Stimulated activated CD8-positive, alpha-beta memory T cell treated with anti-CD3 and anti-CD28 coated beads, Interleukin-12 subunit alpha, Interleukin-12 subunit beta, amount 100 ng/mL, for 4 hours (primary cell): Measurements from ENCODE around the gene ARHGAP20.
"Not testable (repeated sequence)": the region's sequence is repeated elsewhere in the genome, so short reads cannot be mapped to it uniquely, and the experiment has no call there.

Experiments
- DNase-seq: peaks from one replicate; pipeline ENCODE4 v3.0.0-alpha.2; 2020; ENCODE audit warnings: low read depth

ARHGAP20 gene

DNA sequence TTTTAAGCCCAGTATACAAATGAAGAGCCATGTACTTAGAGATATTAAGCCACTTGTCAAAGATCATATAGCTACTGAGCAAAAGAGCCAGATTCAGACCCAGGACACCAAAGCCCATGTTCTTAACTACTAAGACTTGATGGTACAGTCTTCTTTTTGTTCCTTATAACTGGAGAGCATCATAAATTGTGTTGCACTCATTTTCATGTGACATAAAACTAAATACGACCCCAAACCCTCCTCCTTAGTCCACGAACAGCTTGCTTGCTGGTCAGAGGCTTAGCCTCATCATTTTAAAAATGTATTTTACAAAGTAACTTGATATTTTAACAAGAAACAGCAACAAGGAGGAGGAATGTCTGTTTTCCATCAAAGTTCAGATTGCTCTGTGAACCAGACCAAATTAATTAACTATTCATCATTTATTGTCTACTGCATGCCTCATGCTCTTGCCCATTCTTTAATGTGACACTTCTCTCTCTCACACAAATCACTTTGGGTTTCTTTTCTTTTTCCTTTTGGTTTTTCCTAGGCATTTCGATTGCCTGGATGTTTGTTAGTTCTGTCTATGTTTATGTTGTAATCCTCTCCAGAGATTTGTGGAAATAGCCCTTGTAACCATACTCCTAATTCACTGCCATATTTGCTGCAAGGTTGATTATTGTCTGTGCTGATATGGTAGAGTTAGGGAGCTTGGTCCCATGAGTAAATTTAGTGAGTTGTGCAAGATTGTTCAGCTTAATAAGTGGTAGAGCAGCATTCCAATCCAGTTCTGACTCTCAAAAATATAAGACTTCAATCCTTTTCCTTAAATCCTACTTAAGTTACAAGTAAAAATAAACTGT, 8.4 kb upstream of the ARHGAP20 start:
- DNase-seq: no peak

- no peak for DNase-seq
Measured at GRCh38 chr11:110716361-110716760, 4.1 kb upstream of the ARHGAP20 start.

DNA sequence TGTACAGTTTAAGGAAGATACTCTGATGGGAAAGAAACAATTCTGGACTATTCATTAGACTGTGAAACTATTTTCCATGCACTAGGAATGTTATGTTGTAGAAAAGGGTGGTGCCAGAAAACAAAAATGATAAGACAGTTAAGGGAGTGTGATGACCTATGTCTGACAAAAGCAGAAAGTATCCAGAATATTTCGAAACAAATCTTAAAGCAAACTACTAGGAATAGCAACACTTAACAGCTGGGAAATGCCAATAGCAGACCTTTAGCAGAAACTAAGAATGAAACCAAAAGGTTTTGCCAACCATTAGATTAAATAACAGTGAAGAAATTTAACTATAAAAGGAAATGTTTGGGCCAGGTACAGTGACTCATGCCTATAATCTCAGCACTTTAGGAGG, 3.3 kb upstream of the ARHGAP20 start:
- DNase-seq: no peak

DNA sequence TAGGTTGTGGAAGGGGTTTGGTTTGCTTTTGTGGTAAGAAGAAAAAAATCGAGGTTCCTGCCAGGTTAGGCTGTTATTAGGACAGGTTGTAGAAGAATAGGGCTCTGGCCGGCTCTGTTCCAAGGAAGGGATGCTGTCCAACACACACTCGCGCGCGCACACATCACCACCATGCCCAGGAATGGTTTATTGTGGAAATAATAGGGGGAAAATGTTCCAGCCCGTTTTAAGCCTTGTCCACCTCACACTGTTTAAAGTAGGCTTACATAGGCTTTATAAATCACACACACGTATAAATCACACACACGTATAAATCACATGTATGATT, 1.2 kb upstream of the ARHGAP20 start:
- no peak for DNase-seq

DNA sequence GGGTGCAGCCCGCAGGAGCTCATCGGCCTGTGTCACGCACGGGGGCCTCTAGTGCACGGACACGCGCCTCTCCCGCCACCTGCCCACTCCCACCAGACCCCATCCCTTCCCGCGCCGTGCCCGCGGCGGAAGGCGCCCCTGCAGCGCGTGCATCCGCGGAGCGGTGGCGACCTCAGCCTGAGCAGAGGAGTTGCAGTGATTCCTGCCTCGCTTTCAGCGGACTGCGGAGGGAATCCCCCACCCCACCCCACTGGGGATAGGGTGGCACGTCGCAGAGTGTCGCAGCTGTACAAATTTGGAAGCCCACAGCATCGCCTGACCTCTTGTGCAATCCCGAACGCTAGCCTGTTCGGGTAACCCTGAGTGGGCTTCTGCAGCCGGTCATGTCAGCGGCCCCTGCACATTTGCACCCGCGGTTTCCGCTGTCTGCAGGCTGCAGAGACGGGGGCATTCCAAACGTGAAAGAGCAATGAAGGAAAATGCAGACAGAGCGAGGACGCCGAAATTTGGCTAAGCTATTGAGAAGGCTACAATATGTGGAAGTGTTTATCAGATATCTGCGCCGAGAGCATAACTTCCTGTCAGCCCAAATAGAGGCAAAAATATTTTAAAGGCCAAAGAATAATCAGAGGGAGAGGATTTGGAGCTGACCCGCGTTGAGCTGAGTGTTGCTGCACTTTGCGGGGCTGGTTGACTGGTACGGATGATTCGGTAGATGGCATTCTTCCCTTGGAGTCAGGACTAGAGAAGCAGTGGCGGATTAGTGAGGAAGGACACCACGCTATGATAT, 617 bp upstream of the ARHGAP20 start:
- peak; percentile 2 for DNase-seq

- DNase-seq: no peak
Measured at GRCh38 chr11:110711448-110711775, 825 bp downstream of the ARHGAP20 start.

DNA sequence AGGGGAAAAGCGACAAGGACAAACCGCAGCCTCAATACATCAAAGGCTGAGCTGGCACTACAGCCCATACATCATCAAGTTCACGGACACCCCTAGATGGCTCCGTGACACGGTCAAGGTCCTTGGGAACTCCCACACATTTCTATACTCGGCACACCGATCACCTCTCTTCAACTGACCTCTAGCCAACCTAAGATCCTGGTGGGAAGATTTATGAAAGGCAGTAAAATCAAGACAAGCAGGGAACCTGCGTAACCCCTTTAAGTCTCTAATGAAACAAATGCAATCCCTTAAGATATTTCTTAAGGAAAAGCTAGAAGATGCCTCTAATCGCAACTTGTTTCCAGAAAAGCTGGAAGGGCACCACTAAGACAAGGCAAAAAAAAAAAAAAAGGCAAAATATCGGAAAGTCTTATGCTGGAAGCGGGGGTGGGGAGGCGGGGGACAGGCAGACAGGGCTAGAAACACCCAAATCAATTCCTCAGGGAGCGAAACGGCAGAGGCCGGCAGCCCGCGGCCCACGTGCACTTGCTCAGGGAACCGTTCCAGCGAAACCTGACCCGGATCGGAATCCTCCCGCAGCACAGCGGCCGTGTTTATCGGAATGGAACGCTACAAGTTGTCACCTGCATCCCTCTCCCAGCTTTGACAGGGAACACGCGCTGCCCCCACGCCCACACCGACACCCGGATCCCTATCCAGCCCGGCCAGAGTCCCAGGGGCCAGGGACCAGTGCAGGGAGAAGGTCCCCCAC, 1.4 kb downstream of the ARHGAP20 start:
- no peak for DNase-seq

DNA sequence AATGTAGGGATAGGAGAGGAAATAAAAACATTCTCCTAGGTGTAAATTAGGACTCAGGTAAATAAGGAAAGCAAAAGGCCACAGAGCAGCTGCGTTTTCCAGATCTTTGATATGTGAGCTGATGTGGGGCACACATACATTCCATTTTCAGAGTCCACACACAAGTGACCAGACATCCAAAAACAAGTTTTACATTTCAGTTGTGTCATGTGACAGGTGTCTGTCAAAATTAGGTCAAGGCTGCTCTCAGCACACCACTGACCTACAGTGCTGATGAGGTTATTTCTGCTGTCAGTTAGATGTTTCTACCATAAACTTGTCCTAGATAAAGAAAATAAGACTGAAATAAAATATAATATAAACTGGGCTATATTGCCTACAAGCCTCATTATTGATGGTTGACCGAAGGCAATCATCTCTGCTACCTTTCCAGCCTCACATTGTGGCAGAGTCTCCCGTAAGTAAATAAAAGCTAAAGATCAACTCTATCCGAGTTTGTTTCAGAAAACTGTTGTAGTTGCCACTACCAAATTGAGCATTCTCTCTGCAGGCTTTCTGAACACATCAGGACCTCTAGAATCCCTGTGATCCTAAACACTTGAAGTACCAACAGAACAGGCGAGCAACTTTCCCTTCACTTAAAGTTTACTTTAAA, 7.9 kb downstream of the ARHGAP20 start:
- no peak for DNase-seq

DNA sequence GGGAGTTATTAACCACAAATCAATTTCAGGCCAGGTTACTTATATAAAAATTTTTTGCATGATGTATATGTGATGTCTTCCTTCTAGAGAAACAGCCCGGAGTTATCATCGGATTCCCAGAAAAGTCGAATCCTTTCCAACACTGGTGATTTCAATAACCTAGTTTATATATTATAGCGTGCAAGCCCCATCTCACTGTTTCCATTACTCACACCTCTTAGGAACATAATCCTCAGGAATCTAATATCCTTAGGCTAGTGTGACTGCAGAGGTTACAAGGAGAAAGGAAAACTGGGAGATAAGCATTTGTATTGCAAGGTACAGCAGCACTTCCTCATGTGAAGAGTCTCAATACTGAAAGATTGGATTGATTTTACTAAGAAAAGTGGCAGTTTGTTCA, 20.3 kb downstream of the ARHGAP20 start:
- DNase-seq: no peak

GRCh38 chr11:110689306-110689705, 22.9 kb downstream of the ARHGAP20 start:
- DNase-seq: no peak

GRCh38 chr11:110679323-110679975, 32.8 kb downstream of the ARHGAP20 start:
- no peak for DNase-seq

DNA sequence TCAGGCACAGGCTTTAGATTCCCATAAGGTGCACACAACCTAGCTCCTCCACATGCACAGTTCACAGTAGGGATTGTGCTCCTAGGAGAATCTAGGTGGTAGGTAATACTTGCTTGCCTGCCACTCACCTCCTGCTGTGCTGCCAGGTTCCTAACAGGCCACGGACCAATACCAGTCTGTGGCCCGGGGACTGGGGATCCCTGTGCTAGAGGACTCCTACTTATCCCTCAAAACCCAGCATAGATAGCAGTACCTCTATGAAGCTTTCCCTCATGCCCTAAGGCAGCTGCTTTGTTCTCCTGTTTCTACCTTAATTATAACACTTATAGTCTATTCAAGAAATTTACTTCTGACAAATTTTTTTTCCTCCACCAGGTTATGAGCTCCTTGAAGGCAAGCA, 36.7 kb downstream of the ARHGAP20 start:
- no peak for DNase-seq

DNA sequence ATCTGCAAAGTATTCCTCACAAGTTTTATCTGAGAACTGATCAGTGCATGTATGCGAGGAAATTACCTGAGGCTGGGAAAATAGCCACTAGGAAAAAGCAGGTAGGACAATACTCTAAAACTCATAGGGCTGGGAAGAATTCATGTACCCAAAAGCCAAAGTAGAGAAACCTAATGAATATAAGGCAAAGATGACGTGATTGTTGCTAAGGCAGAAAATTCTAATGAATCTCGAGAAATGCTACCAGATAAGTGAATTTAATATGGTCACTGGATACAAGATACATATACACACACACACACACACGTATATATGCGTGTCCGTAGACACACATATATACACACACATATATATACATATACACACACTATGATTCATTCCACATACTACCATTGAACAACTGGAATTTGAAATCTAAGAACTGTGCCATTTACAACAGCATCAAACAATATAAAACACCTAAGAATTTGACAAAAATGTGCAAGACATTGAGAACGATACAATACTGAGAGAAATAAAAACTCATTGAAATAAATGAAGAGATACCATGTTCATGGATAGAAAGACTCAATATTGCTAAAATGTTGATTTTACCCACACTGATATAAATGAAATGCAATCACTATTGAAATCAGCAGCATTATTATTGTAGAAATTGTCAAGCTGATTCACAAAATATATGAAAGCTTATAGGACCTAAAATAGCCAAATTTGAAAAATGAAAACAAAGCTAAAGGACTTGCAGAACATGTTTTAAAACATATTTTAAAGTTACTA, 46.4 kb downstream of the ARHGAP20 start:
- no peak for DNase-seq

DNA sequence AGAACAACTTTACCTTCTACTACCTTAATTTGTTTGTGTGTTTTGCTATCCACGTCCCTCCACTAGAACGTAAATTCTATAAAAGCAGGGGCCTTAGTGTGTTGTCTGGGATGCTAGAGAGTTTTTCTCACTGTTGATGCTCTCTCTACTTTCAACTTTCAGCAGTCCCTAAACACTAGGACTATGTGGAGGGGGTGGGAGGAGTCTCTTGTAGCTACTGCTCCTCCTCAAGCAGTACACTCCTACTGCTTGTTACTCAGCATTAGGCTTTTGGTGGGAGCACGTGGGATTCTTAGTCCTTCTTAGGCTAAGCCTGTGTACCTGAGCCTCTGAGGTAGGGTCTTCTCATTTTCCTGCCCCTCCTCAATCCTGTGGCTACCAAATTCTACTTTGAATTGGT, 56.3 kb downstream of the ARHGAP20 start:
- DNase-seq: no peak

DNA sequence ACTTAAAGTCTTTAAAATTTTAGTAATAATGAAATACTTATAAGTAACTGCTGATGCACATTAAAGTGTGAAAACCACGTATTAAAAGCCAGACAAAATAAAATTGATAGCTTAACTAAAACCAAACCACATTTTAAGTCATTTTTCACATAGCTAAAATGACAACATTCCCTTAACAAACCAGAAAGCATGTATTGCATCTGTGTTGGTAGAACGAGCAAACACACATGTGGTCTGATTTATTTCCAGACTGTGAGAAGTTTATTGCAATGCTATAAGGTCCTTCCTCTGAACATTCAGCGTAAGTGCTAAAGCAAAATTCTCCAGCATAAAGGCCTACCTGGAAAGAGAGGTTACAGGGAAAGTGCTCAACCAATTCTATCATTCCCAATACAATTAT, 57.8 kb downstream of the ARHGAP20 start:
- DNase-seq: no peak

- no peak for DNase-seq
Measured at GRCh38 chr11:110645253-110645652, 67.0 kb downstream of the ARHGAP20 start.

- no peak for DNase-seq
Measured at GRCh38 chr11:110634370-110634769, 77.9 kb downstream of the ARHGAP20 start.

DNA sequence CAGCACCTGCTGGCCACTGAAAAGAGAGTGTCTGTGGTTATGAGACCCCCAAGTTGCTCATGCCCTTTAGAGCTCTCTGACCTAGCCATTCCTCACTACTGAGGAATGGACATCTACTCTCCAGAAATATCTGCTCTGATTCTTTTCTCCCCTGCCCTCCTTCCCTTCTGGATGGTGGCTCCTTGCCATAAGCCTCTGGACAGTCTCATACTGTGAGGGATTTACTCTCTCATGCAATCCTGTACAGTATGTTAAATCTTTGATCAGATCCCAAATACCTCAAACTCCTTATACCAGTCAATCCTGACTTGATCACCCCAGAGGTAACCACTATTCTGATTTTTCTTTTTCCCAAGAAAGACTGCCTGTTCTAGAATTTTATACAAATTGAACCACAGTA, 80.7 kb downstream of the ARHGAP20 start:
- DNase-seq: no peak

GRCh38 chr11:110629594-110629993, 82.6 kb downstream of the ARHGAP20 start:
- DNase-seq: no peak

DNA sequence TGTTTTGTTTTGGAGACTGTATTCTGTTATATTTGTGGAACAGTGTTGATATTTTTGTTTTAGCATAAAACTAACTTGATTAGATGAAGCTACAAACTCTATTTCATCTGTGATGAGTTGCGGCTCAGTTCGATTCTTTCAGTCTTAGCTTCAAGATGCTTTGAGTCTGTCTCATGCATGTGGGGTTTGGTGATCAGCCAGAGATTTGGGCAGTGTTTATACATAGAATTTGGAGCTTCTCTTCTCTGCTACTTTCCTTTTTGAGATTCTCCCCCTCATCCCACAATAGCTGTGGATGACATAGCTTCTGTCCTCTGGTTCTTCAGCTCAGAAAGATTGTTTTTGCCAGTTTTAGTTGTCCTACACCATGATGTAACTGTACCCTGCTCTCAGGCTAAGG, 90.4 kb downstream of the ARHGAP20 start:
- no peak for DNase-seq

- DNase-seq: not testable (repeated sequence)
Measured at GRCh38 chr11:110619366-110619765, 92.9 kb downstream of the ARHGAP20 start.
